Measurements from ENCODE around the gene RPS18. TPM values are rescaled to one million over a fixed set of nuclear protein-coding genes. Genes with fewer than 3 reads are reported as not detected.

Gene RPS18
- total RNA-seq, 1 experiment from 2014 or later = 2,442 TPM

GRCh38 chr6:33289784-33290315 is 18.0 kb downstream of the RPS18 start:
- Histone ChIP-seq H3K27me3 (ENCODE audit: insufficient read depth, low read depth) (no peaks in the 10 kb centered on the region), H3K4me2 (peak overlapping the region; percentile 91), H3K36me3 (ENCODE audit: low read depth) (peaks cover 17% of the 10 kb centered on the region), H3K4me3 (peak overlapping the region; percentile 93), H3F3A (ENCODE audit: insufficient read depth, low read depth) (peaks cover 29% of the 10 kb centered on the region), H2AFZ (peak overlapping the region; percentile 81), H3K4me1 (replicated peaks; ENCODE audit: insufficient read depth) (peaks cover 12% of the 10 kb centered on the region), H3K9me3 (ENCODE audit: insufficient read depth, low read depth) (no peaks in the 10 kb centered on the region), H3K27ac (peak overlapping the region; percentile 7; the same call in 1 of the 2 replicates), H3K9me2 (ENCODE audit: insufficient read depth) (no peaks in the 10 kb centered on the region), H4K20me1 (ENCODE audit: insufficient read depth) (no peaks in the 10 kb centered on the region; the same call in 1 of the 2 replicates), H3K79me2 (ENCODE audit: low read depth) (peaks cover 51% of the 10 kb centered on the region)
- POLR2A ChIA-PET (ENCODE audit: unreplicated experiment) = interaction anchor here (0.5 to 1.6 kb wide), 8 partner anchors 8 to 318 kb away, joined by 3 to 13 read pairs (median 8); partner anchors contain the start of genes RGL2, RPS18, VPS52 and ZBTB22
- intact Hi-C loops (cut with micrococcal nuclease; ENCODE audit: unreplicated experiment) = loop anchor here (10.0 kb wide), 1 partner anchor 285 kb away; no protein-coding TSS in a partner anchor
- DNase-seq = peak in 1 of 2 experiments; percentile 15
- CTCF ChIA-PET = interaction anchor here (0.9 kb wide), 1 partner anchor 170 kb away, joined by 12 read pairs; no protein-coding TSS in a partner anchor
- TF ChIP-seq EZH2 (IDR thresholded peaks at IDR 0.05; ENCODE audit: low read depth) = no peak
- TF ChIP-seq CTCF (conservative IDR thresholded peaks at IDR 0.05) = no peak
- BruUV-seq (replicated peaks) = TSS peak; percentile 77

DNA sequence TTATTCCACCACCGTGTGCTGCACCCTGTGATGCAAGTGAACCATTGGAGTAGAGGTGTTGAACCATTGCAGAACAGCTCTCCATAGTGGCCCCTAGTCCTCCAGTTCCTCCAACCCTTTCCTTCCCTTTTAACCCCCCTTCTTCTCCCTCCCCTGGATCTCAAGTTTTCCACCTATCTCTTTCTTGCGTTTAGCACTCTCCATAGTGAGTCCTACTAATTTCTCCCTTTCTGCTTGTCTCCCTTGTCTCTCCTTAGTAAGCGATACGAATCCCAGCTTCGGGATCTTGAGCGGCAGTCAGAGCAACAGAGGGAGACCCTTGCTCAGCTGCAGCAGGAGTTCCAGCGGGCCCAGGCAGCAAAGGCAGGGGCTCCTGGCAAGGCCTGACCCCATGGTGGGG is 18.6 kb downstream of the RPS18 start:
- intact Hi-C loops (cut with micrococcal nuclease; ENCODE audit: unreplicated experiment) = no loop called here
- H3K4me2 ChIP-seq = peak overlapping the region; percentile 91
- no peak overlapping the region for H2AFZ ChIP-seq
- CTCF ChIA-PET = no interaction called here
- no peaks in the 10 kb centered on the region for H3K9me3 ChIP-seq (ENCODE audit: insufficient read depth, low read depth)
- BruUV-seq (replicated peaks) = no TSS peak
- peaks cover 17% of the 10 kb centered on the region for H3K36me3 ChIP-seq (ENCODE audit: low read depth)
- DNase-seq = peak in 1 of 2 experiments; percentile 3
- H3K4me3 ChIP-seq = peak overlapping the region; percentile 93
- POLR2A ChIA-PET (ENCODE audit: unreplicated experiment) = interaction anchor here (0.6 kb wide), 1 partner anchor 33 kb away, joined by 3 read pairs; no protein-coding TSS in a partner anchor
- H3K9me2 ChIP-seq (ENCODE audit: insufficient read depth) = no peaks in the 10 kb centered on the region
- H3K27me3 ChIP-seq (ENCODE audit: insufficient read depth, low read depth) = no peaks in the 10 kb centered on the region
- peaks cover 29% of the 10 kb centered on the region for H3F3A ChIP-seq (ENCODE audit: insufficient read depth, low read depth)
- peaks cover 51% of the 10 kb centered on the region for H3K79me2 ChIP-seq (ENCODE audit: low read depth)
- H3K27ac ChIP-seq = no peak overlapping the region
- TF ChIP-seq EZH2 (IDR thresholded peaks at IDR 0.05; ENCODE audit: low read depth) (no peak), CTCF (conservative IDR thresholded peaks at IDR 0.05) (no peak)
- H3K4me1 ChIP-seq (replicated peaks; ENCODE audit: insufficient read depth) = peaks cover 12% of the 10 kb centered on the region
- H4K20me1 ChIP-seq (ENCODE audit: insufficient read depth) = no peaks in the 10 kb centered on the region; the same call in 1 of the 2 replicates

DNA sequence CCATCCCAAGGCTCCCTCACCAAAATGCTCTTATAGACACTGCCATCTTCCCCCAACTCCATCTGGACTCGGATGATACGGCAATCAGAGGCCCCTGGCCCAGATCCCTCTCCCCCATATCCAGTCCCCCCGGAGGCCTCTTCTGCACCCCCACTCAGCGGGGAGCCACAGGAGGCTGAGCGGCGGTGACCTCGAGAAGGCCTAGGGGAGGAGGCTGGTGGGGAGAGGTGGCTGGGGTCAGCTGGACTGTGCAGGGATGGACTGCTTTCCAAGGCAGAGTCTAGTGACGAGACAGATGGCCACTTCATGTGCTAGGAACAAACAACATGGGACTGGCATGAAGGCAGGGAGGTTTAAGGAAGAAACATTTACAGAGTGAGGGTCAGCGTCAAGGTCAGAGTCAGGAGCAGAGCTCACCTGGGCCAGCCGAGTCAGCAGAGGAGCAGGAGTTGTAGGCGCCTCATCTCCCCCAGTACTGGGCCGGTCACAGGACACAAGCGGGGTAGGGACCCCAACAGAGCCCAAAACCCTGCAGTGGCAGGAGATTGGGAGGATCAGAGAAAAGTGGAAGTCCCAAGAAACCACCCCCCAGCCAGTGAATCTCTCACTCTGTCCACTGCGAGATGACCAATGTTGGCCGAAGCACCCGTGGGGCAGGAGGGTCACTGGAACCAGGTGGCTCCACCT is 21.3 kb downstream of the RPS18 start:
- BruUV-seq (replicated peaks) = no TSS peak
- no peak overlapping the region for H3K27ac ChIP-seq
- peaks cover 20% of the 10 kb centered on the region for H3F3A ChIP-seq (ENCODE audit: insufficient read depth, low read depth)
- no peak for TF ChIP-seq EZH2 (IDR thresholded peaks at IDR 0.05; ENCODE audit: low read depth)
- TF ChIP-seq CTCF (conservative IDR thresholded peaks at IDR 0.05) = no peak
- no peaks in the 10 kb centered on the region; the same call in 1 of the 2 replicates for H4K20me1 ChIP-seq (ENCODE audit: insufficient read depth)
- ChIA-PET CTCF (no interaction called here), POLR2A (ENCODE audit: unreplicated experiment) (no interaction called here)
- peaks cover 5% of the 10 kb centered on the region; the same call in 1 of the 2 replicates for H3K36me3 ChIP-seq (ENCODE audit: low read depth)
- no peaks in the 10 kb centered on the region for H3K9me2 ChIP-seq (ENCODE audit: insufficient read depth)
- H3K4me1 ChIP-seq (replicated peaks; ENCODE audit: insufficient read depth) = peaks cover 13% of the 10 kb centered on the region
- H2AFZ ChIP-seq = no peak overlapping the region
- no peaks in the 10 kb centered on the region for H3K27me3 ChIP-seq (ENCODE audit: insufficient read depth, low read depth)
- peak in 1 of 2 experiments; percentile 0 for DNase-seq
- H3K9me3 ChIP-seq (ENCODE audit: insufficient read depth, low read depth) = no peaks in the 10 kb centered on the region
- intact Hi-C loops (cut with micrococcal nuclease; ENCODE audit: unreplicated experiment) = no loop called here
- H3K79me2 ChIP-seq (ENCODE audit: low read depth) = peaks cover 54% of the 10 kb centered on the region
- no peak overlapping the region for H3K4me2 ChIP-seq
- H3K4me3 ChIP-seq = no peak overlapping the region
